ENCODE results near the gene TTC14.
"Not testable (repeated sequence)": the region's sequence is repeated elsewhere in the genome, so short reads cannot be mapped to it uniquely, and the experiment has no call there.

The TTC14 gene

DNA sequence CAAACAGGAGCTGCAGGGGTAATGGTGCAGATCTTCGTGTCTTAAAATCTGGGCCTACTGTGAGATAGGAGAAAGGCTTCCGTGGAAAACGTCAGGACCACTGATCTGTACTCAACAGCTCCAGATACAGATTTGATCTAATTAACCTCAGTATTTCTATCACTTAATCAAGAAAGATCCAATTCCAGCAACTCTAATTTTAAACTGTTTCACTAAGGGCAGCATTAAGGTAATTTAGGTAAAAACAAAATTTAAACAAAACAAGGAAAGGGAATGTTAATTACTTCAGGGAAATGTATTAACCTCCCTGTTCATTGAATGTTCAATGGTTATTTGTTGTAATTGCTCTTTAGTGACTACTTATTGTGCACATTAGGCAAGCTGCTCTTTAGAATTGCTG lies 26.4 kb upstream of the TTC14 start:
- H3K4me3 ChIP-seq (ENCODE audit: control insufficient read depth, low read depth, low read length), result no peak overlapping the region
- no peak for DNase-seq (ENCODE audit: low read depth)
- TF ChIP-seq, protein P1, sequence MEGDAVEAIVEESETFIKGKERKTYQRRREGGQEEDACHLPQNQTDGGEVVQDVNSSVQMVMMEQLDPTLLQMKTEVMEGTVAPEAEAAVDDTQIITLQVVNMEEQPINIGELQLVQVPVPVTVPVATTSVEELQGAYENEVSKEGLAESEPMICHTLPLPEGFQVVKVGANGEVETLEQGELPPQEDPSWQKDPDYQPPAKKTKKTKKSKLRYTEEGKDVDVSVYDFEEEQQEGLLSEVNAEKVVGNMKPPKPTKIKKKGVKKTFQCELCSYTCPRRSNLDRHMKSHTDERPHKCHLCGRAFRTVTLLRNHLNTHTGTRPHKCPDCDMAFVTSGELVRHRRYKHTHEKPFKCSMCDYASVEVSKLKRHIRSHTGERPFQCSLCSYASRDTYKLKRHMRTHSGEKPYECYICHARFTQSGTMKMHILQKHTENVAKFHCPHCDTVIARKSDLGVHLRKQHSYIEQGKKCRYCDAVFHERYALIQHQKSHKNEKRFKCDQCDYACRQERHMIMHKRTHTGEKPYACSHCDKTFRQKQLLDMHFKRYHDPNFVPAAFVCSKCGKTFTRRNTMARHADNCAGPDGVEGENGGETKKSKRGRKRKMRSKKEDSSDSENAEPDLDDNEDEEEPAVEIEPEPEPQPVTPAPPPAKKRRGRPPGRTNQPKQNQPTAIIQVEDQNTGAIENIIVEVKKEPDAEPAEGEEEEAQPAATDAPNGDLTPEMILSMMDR (IDR thresholded peaks at IDR 0.05; ENCODE audit: control insufficient read depth, insufficient read depth, low read depth, low read length, missing control alignments), result no peak

DNA sequence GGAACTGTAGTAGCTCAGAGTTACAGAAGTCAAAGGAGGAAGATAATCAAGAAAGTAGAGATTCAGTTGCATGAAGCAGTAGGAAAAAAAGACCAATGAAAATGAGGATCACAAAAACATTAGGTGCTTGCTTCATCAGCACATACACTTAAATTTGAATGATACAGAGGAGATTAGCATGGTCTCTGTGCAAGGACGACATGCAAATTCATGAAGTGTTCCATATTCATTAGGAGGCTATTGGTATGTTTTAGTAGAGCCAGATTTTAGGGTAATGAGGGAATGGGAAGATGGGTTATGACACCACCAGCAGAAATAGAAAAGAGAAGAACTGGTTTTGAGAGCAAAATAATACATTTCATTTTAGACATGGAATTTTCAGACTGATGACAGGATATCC lies 21.0 kb upstream of the TTC14 start:
- TF ChIP-seq, protein P1 (IDR thresholded peaks at IDR 0.05; ENCODE audit: control insufficient read depth, insufficient read depth, low read depth, low read length, missing control alignments), result no peak
- DNase-seq (ENCODE audit: low read depth), result no peak
- H3K4me3 ChIP-seq (ENCODE audit: control insufficient read depth, low read depth, low read length), result no peak overlapping the region

DNA sequence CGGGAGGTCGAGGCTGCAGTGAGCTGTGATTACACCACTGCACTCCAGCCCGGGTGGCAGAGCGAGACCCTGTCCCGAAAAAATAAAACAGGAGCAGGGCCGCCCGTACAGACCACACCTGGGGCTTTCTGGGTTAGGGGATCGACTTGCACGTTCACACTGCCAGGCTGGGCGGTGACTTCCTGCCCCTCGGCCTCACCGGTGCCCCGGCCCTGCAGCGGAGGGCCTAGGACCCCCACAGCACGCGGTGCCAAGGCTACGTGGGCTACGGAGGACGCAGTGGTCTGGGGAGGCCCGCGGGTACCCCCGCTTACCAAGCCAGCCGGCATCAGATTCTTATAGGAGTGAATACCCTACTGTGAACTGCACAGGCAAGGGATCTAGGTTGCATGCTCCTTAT lies 11.6 kb upstream of the TTC14 start:
- DNase-seq (ENCODE audit: low read depth), result no peak
- no peak overlapping the region for H3K4me3 ChIP-seq (ENCODE audit: control insufficient read depth, low read depth, low read length)
- TF ChIP-seq, protein P1 (IDR thresholded peaks at IDR 0.05; ENCODE audit: control insufficient read depth, insufficient read depth, low read depth, low read length, missing control alignments), result no peak

DNA sequence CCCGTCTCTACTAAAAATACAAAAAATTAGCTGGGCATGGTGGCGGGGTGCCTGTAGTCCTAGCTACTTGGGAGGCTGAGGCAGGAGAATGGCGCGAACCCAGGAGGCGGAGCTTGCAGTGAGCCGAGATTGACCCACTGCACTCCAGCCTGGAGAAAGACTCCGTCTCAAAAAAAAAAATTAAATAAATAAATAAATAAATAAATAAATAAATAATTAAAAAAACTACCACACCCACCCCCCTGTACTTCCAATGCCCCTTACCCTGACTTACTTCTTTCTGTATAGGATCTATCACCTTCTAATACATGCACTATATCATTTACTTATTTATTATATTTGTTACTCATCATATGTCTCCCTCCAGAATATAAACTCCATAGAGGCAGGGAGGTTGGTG lies 8.3 kb upstream of the TTC14 start:
- not testable (repeated sequence) for H3K4me3 ChIP-seq (ENCODE audit: control insufficient read depth, low read depth, low read length); DNase-seq (ENCODE audit: low read depth)

DNA sequence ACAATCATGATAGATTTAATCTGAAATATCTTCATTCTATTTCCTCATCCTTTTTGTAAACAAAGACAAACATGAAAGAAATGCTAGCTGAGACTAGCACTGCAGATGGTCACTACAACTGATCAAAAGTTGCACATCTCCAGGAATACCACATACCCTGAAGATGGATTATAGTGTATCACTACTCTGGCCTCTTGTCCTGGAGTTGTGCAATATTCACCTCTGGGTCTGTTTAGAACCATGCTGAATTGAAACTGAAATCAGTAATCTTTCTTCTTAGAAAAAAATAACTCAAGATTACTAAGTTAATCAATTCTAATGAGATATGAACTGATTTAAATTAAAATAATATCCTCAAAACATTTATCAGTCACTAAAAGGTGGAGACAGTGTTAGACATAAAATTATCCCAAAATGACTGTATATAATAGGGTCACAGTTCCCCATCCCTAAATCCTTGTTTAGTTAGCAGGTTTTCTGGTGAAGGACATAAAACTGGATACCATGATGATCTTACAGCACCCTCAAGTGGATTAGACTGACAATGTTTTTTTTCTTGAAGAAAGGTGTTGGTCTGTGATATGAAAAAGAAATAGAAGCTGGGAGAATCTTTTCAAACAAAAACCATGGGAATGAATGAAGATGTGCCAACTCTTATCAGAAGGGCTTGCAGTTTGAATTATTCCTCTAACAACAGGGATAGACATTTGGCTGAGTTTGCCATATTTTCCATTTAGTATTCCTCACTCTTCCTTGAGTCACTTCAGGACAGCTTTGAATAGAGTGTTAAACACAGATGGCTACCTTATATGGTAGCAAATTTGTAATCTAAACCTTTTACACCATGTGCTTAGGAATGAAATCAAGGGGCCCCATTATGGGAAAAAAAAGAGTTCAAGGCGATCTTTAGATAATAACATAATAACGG lies 7.1 kb upstream of the TTC14 start:
- no peak overlapping the region for H3K4me3 ChIP-seq (ENCODE audit: control insufficient read depth, low read depth, low read length)
- DNase-seq (ENCODE audit: low read depth), result peak; percentile 23
- TF ChIP-seq, protein P1 (IDR thresholded peaks at IDR 0.05; ENCODE audit: control insufficient read depth, insufficient read depth, low read depth, low read length, missing control alignments), result peak; percentile 60

DNA sequence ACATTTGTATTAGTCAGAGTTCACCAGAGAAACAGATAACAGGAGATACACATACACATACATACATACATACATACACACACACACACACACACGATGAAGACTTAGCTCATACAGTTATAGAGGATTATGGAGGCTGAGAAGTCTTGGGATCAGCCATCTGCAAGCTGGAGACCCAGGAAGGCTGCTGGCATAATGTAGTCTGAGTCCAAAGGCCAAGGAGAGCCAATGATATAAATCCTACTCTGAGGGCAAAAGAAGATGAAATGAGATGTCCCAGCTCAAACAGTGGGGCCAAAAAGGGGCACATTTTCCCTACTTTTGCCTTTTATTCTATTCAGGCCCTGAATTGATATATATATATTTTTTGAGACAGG lies 6.4 kb upstream of the TTC14 start:
- TF ChIP-seq, protein P1 (IDR thresholded peaks at IDR 0.05; ENCODE audit: control insufficient read depth, insufficient read depth, low read depth, low read length, missing control alignments), result no peak
- no peak for DNase-seq (ENCODE audit: low read depth)
- no peak overlapping the region for H3K4me3 ChIP-seq (ENCODE audit: control insufficient read depth, low read depth, low read length)

DNA sequence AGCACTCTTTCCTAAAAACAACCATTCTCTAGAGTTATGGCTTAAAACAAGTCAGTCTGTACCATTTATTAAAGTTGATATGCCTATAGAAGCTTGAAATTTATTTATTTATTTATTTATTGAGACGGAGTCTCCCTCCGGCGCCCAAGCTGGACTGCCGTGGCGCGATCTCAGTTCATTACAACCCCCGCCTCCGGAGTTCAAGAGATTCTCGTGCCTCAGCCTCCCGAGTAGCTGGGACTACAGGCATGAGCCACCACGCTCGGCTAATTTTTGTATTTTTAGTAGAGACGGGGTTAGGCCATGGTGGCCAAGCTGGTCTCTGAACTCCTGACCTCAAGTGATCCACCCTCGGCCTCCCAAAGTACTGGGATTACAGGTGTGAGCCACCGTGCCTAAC lies 1.5 kb upstream of the TTC14 start:
- TF ChIP-seq, protein P1 (IDR thresholded peaks at IDR 0.05; ENCODE audit: control insufficient read depth, insufficient read depth, low read depth, low read length, missing control alignments), result no peak
- H3K4me3 ChIP-seq (ENCODE audit: control insufficient read depth, low read depth, low read length), result no peak overlapping the region
- DNase-seq (ENCODE audit: low read depth), result no peak
